GF-D8 (cell line): ENCODE data around the gene ARHGEF38.

Experiments
- DNase-seq: peaks from one replicate; lab custom pipeline; 2025; lab: John Stamatoyannopoulos, UW

ARHGEF38 gene

GRCh38 chr4:105613306-105613705 lies 60.9 kb downstream of the ARHGEF38 start:
- DNase-seq, result no peak

- DNase-seq, result no peak
Observed at GRCh38 chr4:105619188-105619931, 66.9 kb downstream of the ARHGEF38 start.

GRCh38 chr4:105620640-105621323 lies 68.4 kb downstream of the ARHGEF38 start:
- no peak for DNase-seq

- DNase-seq, result no peak
Observed at GRCh38 chr4:105622269-105622668, 69.8 kb downstream of the ARHGEF38 start.

DNA sequence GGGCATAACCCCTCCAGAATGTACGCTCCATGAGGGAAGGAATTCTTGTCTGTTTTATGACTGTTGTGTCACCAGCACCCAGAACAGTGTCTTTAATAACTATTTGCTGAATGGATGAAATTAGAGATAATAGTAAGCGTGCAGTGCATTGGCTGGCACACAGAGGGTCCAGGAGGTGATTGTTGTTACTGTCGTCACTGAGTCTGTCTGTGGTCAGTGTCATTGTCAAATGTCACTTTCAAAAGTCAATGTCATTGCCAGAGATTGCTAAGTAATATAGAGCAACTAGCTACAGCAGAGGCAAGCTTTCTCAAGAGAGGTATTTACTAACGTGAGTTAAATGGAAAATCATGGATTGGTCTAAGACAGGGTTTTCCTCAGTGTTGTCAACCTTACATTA lies 70.7 kb downstream of the ARHGEF38 start:
- DNase-seq, result no peak

GRCh38 chr4:105624530-105624929 lies 72.1 kb downstream of the ARHGEF38 start:
- no peak for DNase-seq

DNA sequence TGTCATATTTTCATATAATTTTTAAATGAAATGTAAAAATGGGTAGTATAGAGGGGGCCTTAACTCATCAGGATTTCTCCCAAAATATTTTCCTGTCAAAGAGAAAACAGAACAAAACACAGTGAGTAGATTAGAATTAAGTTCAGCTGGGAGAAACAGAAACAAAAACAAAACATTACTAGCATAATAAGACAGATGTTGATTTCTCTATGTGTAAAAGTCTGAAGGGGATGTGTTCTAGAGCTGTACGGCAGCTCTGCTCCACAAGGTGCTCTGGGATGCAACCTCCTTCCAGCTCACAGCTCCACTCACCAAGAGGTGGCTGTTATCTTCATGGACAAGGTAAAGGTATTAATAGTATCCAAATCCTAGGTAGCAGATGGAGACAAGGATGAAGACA lies 72.8 kb downstream of the ARHGEF38 start:
- no peak for DNase-seq

DNA sequence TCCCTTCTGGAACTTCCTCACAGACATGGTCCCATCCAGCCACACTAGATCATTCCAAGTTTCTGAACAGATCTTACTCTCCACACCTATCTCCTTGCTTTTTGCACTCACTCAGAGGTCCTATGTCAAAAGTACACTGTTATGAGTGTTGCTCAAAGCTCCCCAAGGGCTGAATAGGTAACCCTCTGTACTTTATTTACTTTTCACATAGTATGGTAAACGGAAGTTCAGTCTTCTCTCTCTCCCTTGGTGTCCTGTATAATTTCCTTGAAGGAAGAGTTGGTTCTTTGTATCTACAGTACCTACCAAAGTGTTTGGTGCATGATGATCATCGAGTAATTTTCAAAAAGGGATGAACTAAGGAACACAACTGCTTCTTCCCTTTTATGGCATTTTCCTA lies 74.4 kb downstream of the ARHGEF38 start:
- DNase-seq, result no peak

- no peak for DNase-seq
Observed at GRCh38 chr4:105627620-105628019, 75.2 kb downstream of the ARHGEF38 start.

- no peak for DNase-seq
Observed at GRCh38 chr4:105630670-105631655, 78.5 kb downstream of the ARHGEF38 start.

- DNase-seq, result no peak
Observed at GRCh38 chr4:105631818-105632400, 79.5 kb downstream of the ARHGEF38 start.

DNA sequence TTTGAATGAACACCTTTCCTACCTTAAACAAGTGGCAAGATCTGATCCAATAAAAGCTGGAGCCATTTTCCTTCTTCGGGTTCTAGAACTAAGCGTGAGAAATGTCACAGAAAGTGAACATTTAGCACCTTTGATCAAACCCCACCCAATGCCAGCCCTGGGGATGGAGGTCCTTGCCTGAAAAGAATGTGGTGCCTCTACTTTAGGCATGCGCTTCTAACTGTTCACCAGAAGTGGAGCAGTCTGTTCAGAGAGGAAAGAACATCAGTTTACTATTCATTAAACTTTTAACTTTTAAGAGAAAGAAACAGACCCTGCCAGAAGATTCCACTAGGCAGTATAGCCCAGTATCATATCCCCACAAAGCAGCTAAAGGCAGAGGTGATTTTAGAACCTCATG lies 80.2 kb downstream of the ARHGEF38 start:
- DNase-seq, result no peak

- no peak for DNase-seq
Observed at GRCh38 chr4:105633241-105633640, 80.8 kb downstream of the ARHGEF38 start.

- DNase-seq, result no peak
Observed at GRCh38 chr4:105634402-105635080, 82.1 kb downstream of the ARHGEF38 start.

GRCh38 chr4:105637408-105638176 lies 85.2 kb downstream of the ARHGEF38 start:
- no peak for DNase-seq

- DNase-seq, result no peak
Observed at GRCh38 chr4:105641845-105642244, 89.4 kb downstream of the ARHGEF38 start.

DNA sequence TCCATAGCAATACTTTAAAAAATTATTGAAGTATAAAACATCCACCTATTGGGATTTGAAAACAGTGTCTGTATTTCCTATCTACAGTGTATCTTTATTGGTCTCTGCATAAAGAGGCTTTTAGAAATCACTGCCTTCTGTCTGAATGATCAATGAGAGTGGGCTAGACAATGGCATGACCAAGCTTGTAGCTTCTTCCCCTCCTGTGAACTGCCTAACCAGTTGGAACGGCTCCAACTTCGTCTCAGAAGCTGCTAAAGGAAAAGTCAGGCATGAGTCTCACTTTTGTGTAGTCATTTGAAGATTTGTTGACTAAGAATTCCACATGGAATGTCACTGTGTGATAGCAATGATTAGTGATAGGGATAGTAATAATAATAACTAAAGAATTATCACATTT lies 91.8 kb downstream of the ARHGEF38 start:
- DNase-seq, result no peak

DNA sequence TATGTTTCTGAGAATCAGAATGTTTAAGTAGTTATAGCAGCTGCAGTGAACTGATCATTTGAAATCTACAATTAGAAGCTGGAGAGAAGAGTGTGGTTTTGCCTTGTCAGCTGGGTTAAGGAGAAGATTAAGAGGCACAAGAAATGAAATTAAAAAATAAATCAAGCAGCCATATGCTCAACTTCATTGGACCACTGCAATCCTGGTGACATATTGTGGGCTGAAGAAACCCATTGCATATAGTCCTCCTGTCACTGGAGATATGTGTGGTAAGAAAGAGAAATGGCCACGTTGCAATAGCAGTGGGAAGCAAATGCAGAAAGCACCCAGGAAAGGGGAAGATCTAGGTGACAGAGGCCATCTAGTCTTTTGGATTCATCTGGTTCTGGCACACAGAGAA lies 93.0 kb downstream of the ARHGEF38 start:
- DNase-seq, result no peak

DNA sequence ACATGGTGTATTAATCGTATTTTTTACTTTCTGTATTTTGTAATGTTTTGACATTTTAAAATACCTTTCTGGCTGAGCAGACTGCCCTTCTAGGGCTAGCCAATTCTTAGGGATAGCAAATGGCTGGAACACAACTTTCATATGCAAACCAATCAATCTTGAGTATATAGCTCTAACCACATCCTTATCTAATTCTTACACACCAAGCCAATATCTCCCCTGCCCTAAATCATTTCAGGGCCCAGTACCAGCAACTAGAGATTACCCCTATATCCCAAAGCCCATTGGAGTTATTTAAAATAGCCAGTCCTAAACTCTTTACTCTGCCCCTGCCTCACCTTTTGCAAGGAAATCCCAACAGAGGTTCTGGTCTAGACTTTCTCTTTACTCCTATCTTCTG lies 97.8 kb downstream of the ARHGEF38 start:
- DNase-seq, result no peak

GRCh38 chr4:105651884-105652283 lies 99.5 kb downstream of the ARHGEF38 start:
- DNase-seq, result no peak
